HG03342 (cell line): ENCODE measurements around the gene SPIN1.

ENCODE experiments used
- ATAC-seq: cut with Tn5 transposase; IDR thresholded peaks from one replicate; pipeline ENCODE4 v1.9.1; 2021; ENCODE audit warnings: mild to moderate bottlenecking, moderate library complexity; ENCODE audit not compliant: unreplicated experiment

Gene SPIN1

DNA sequence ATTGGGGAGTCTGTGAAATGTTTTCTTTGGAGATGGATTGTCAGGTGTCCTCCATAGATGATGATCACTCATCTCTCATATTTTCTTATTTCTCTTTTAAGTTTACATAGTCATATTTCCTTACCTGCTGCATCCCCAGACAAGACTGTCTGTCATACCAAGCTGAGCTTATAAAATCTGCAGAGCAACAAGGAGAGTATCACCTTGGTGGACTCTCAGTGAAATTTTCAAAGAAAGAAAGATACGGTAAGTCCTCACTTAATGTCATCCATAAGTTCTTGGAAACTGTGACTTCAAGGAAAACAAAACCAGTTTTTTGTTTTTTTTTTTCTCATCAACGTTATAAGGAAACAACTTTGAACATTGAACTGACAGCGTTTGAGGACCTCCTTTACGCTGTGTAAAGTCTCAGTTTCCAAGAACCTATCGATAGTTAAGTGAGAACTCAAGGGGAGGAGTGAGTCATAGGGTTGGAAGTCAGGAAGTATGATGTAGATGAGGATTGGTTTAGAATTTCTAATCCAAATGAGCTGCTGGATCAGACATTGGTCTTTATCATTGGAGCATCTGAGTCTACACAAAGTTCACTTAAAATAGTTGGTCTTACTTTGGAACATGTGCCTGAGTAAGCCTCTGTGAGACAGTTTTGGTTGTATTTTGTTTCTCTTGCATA lies 45.5 kb downstream of the SPIN1 start:
- ATAC-seq: no peak

DNA sequence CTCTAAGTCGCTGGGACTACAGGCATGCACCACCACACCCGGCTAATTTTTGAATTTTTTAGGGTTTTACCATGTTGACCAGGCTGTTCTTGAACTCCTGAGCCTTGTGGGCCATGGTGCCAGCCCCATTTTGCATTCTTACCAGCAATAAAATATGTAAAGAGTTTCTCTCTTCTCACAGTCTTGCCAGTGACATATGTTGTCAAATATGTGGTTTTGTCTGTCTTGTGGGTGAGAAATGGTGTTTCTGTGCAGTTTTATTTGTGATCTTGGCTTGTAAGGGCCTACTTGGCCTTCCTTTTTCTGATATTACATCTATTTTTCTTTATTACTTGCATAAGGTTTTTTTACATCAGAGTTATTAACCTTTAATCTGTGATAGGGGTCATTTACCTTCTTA lies 47.1 kb downstream of the SPIN1 start:
- ATAC-seq: no peak

DNA sequence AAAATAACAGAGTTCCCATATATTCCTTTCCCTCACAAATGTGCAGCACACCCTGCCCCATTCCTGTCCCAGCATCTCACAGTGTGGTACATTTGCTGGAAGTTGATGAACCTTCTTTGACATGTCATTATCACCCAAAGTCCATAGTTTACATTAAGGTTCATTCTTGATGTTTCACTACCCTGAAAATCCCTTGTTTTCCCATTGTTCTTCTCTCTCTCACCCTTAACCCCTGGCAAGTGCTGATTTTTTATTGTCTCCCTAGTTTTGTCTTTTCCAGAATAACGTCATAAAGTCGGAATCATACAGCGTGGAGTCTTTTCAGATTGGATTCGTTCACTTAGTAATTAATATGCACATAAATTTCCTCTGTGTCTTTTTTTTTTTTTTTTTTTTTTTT lies 48.1 kb downstream of the SPIN1 start:
- ATAC-seq: no peak

DNA sequence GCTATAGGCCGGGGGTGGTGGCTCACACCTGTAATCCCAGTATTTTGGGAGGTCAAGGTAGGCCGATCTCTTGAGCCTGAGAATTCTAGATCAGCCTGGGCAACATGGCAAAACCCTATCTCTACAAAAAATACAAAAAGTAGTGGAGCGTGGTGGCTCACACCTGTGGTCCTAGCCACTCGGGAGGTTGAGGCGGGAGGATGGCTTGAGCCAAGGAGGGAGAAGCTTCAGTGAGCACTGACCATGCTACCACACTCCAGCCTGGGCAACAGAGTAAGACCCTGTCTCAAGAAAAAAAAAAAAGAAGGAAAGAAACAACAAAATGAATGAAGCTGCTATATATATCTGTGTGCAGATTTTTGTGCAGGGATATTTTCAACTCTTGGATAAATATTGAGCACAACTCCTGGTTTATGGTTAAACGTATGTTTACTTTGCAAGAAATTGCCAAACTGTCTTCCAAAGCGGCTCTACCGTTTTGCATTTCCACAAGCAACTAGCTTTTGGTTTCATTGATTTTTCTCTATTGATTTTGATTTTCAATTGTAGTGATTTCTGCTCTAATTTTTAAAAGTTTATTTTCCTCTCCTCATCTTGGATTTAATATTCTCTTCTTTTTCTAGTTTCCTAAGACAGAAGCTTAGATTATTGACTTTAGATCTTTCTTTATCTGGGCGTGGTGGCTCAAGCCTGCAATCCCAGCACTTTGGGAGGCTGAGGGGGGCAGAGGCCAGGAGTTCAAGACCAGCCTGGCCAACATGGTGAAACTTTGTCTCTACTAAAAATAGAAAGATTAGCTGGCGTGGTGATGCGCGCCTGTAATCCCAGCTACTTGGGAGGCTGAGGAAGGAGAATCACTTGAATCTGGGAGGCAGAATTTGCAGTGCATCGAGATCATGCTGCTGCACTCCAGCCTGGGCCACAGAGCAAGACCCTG lies 49.2 kb downstream of the SPIN1 start:
- ATAC-seq: no peak

DNA sequence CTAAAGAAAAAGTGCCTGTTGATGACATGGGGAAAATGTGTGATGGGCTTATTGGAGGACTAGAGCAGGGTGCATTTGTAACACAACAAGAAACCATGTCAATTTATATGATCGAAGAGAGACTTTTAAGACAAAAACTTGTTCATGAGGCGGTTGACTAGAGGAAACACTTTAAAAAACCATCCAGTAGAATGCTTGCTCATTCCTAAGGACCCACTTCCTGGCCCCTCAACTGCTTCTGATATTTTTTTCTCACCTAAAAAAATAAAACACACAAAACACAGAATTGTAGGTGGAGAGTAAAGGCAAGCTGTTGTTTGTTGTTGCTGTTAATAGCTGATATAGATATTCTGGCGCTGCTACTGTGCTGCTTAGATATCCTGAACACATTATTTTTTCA lies 50.6 kb downstream of the SPIN1 start:
- no peak for ATAC-seq

DNA sequence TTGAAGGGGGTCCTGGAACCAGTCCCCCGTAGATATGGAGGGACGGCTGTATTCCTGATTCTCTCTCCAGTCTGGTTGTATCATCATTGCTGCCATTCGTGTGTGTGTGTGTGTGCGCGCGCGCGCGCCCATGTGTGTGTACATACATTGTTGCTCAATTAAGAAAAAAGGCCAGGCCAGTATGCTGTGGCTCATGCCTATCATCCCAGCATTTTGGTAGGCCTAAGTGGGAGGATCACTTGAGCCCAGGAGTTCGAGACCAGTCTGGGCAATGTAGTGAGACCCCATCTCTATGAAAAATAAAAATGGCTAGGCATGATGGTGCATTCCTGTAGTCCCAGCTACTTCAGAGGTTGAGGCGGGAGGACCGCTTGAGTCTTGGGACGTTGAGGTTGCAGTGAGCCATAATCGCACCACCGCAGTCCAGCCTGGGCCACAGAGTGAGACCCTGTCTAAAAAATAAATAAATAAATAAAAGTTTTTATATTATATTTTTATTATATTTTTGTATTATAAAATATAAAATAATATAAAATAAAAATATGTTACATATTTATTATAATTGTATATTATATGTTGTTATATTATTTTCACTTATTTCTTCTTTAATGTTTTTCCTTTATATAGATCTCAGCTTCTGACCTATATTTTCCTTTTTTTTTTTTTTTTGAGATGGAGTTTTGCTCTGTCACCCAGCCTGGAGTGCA lies 53.2 kb downstream of the SPIN1 start:
- no peak for ATAC-seq

DNA sequence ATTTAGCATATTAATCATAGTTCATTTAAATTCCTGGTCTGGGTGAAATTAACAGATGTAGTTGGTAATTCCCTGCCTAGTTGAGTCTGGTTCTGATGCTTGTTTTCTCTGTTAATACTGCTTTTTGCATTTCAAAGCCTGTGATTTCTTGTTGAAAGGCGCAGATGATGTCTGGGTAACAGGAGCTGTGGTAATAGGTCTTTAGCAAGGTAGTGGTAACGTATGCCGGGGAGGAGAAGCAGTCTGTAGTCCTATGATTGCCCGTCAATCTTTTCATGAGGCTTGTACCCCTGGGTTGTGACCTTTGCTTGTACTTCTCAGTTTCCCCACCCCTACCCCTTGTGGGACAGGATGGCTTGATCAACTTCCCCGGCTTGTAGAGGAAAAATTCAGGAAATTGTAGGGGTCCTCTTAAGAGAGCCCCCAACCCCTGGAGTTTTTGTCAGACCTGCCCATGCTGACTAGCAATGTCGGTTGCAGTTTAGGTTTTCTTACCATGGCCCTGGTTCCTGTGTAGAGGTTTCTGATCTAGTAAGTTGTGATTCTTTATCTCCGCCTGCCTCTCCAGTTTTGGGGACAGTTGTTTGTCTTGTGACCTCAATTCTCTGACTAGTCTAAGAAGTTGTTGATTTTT lies 55.4 kb downstream of the SPIN1 start:
- no peak for ATAC-seq

DNA sequence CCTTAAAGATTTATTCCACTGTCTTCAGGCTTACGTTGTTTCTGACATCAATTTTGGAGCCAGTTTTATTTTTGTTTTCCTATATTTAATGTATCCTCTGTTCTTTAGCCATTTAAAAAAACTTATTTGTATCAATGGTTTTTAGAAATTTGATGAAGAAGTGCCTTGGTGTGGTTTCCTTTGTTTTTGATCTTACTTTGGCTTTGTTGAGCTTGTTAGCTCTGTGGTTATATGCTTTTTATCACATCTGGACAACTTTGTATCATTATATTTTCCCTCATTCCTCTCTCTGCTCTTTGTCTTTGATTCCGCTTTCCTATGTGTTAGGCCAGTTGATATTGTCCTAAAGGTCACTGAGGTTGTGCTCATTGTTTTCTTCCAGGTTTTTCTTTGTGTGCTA lies 58.5 kb downstream of the SPIN1 start:
- ATAC-seq: no peak

DNA sequence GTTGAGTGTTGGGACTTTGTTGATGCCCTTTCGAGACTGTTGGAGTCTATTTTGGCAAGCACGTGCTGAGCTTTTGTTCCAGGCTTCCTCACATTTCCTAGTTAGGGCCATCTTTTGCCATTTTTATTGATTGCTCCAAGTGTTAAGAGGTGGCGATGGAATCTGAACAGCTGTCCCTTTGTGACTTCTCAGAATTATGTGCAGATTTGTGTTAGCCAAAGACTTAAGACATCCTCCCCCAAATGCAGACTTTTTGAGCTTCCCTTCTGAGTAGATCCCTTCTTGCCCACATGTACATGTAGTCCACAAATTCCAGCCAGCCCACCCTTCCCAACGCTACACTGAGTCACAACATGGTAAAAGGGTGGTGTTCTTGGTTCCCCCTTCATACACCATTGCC lies 59.2 kb downstream of the SPIN1 start:
- no peak for ATAC-seq

DNA sequence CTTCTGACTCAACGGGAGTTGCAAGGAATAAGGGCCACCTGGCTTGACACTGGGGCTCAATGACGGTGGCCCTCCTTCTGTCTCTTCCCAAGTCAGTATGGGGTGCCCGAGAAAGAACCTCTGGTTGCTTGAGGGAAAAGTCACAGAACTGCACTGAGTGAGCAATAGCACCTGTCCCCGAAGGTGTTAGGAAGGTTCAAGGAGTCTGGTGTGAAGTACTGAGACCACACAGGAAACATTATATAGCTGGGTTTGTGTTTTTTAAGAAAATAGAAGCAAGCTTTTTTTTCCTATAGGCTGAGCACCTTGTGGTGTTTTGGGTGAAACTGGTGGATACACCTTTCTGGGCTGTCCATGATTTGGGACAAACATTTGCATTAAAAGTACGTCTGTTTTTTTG lies 62.9 kb downstream of the SPIN1 start:
- ATAC-seq: no peak

DNA sequence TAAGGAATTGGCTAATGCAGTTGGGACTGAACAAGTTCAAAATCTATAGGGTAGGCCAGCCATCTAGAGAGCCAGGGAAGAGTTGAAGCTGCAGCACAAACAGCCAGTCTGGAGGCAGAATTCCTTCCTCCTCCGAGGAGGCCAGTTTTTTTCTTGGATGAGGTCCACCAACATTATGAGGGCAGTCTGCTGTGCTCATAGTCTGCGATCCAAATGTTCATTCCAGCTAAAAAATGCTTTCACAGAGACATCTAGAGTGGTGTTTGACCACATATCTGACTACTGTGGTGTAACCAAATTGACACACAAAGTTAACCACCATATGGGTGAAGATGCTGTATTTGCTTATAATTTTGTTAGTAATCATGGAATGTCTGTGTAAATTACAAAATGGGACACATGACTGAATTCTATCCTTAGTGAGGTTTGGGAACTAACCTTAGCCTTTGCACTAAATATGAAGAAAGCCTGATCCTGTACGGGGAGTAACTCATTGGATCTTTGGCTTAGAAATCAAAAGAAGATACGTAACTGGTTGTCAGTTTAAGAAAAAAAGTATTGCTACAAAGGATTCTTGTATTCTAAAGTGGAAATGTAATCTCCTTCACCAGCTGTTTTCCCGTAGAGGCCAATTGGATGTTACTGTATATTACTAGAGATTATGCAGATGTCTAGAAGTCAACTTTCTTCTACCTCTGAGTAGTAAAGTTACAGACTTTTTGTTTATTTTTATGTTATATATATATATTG lies 70.6 kb downstream of the SPIN1 start:
- no peak for ATAC-seq

DNA sequence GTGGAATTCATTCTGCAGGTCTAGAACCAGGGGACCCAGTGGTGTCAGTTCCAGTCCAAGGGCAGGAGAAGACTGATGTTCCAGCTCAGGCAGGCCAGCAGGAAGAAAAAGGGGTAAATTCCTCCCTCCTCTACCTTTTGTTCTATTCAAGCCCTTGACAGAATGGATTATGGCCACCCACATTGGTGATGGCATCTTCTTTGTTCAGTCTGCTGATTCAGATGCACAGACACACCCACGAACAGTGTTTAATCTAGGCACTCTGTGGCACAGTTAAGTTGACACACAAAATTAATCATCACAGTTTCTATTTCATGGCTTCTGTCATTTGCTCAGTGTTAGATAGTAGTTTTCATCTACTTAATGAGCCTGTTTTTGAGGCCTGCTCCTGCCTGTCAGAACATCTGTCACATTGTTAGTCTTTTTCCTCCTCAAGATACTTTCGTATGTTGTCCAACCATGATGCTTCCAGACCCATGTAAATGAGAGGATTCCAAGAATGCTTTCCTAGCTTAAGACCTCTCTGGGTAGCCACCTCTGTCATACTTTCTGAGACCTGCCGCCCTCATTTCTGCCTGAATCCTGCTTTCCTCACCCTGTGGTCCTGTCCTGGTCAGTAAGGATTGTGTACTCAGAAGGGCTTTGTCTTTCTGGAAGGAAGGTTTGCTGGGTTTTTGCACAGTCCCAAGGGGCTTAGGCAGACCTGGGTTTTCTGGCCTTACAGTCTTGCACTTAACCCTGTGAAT lies 72.5 kb downstream of the SPIN1 start:
- no peak for ATAC-seq

DNA sequence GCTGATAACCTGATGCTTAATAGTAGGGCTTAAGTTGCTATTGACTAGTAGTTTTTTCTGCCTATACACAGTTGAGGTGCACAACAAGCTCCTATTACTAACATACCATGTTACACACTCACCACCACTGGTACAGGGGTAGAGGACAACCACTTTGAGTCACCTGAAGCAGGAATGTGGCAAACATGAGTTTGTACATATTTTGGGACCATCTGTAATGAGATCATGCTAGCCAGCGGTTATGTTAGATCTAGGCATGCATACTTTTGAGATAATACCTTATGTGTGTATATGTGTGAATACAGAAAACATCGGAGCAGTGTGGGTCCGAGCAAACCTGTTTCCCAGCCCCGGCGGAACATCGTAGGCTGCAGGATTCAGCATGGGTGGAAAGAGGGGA lies 73.9 kb downstream of the SPIN1 start:
- ATAC-seq: no peak

DNA sequence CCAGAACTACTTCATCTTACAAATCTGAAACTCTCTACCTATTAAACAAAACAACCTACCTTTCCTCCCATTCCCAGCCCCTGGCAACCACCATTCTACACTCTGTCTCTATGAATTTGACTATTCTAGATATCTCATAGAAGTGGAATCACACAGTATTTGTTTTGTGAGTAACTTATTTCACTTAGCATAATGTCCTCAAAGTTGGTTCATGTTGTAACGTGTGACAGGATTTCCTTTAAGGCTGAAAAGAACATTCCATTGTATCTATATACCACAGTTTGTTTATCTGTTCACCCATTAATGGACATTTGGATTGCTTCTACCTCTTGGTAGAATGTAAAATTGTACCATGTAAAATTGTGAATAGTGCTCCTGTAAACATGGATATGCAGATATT lies 76.6 kb downstream of the SPIN1 start:
- ATAC-seq: no peak

DNA sequence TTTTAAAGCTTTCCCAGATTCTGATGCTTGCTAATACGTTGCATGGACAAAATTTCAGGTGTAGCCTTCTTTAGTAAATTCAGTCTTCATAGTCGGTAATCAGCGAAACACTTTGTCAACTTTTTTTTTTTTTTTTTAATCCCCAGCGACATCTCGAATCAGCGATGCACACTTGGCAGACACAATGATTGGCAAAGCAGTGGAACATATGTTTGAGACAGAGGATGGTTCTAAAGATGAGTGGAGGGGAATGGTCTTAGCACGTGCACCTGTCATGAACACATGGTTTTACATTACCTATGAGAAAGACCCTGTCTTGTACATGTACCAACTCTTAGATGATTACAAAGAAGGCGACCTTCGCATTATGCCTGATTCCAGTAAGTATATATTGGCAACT lies 80.0 kb downstream of the SPIN1 start:
- no peak for ATAC-seq

DNA sequence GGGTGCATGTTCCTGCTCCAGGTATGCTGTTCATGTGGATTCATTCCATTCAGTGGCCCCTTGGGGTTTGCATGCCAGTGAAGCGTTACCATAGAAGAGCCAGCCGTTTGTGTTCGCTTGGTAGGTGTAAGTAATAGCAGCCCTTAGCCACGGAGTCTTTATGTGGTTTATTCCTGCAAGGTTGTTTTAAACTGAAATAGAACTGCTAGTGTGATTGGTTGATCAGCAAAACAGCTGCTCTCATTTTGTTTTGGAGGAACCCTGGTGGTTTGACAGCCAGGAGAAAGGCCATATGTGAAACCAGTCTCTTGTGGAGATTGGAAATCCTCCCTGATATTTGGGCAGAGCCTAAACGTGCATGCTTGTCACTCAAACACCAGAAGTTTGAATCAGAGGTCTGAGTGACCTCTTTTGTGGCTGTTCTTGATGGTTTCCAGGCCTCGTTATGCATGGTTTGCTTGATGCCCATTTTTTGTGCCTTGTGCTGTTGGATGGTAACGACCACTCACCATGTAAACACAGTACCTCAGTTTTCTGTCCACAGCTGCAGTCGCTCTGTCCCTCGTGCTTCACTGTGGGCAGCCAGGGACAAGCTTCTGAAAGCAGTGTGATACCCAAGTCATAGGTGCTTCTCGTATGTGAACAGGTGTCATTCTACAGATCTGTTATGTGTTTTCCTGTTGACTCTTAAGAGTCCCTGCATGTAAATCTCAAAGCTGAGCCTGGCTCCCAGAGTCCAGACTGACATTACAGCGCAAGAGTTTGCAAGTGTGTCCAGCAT lies 88.4 kb downstream of the SPIN1 start:
- no peak for ATAC-seq

DNA sequence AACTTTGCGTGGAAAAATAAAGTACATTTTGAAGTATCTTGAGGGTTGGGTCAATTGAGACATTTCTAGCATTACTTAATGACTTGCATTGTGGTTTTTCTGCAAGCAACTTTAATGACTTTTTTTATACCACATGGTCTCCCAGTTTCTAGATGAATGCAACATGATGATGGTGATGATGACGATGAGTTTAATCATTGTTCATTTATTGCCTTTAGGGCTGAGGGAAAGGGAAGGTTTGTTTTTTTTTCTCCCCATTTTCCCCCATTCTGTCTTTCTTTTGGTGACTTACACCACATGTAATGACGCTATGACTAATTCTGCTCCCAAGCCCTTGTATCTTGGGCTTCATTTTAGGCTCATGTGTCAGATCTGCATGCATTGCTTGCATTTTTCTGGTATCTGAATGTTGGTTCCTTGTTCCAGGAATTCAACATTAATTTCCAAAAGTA lies 89.1 kb downstream of the SPIN1 start:
- no peak for ATAC-seq

DNA sequence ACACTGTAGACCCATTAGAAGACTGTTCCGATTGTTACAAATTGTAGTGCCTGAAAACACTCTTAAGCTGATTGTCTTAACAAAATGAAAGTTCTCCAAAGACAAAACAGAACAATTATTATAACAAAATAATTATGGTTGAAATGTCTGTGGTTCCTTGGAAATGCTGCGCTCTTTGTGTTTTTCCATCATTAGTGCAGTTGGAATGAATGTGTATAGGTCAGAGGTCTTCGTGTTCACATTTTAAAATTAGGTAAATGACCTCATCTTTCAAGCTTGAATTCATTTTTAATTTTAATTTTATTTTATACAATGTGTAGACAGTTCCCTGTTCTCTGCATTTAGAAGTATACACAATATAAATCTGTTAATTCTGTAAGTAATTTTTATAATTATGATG lies 90.0 kb downstream of the SPIN1 start:
- ATAC-seq: no peak

DNA sequence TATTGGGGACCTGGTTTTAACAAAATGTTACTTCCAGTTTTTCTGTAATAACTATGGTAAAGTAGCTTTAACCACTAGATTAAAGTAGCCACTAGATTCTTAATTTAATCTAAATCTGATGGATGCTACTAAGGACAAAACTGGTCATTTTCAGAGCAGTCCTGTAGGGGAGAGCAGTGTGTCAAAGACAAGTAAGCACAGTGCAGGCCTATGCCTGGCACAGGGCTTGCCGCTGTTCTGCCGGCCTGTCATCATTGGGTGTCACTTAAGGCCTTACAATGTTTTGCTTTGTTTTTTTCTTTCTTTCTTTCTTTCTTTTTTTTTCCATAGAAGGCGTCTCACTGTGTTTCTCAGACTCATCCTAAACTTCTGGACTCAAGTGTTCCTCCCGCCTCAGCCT lies 93.7 kb downstream of the SPIN1 start:
- no peak for ATAC-seq
